Mucosa of rectum (tissue), 2 donors: ENCODE data around the gene TEX13A.

ENCODE experiments used
- H3K27ac ChIP-seq, 2 donors: one replicate each; pipeline ENCODE4 v1.7.0; 2013; ENCODE audit warnings: inconsistent platforms in 2 of 2, low read depth in 2 of 2, low read length in 2 of 2
- H3K27me3 ChIP-seq, 2 donors: one replicate each; pipeline ENCODE4 v1.7.0; 2013; ENCODE audit warnings: low read length in 2 of 2; ENCODE audit not compliant: control insufficient read depth in 2 of 2, insufficient read depth in 2 of 2
- H3K36me3 ChIP-seq, 2 donors: one replicate each; pipeline ENCODE4 v1.7.0; 2013; ENCODE audit warnings: low read length in 2 of 2; ENCODE audit not compliant: control insufficient read depth in 2 of 2, insufficient read depth in 2 of 2
- H3K4me1 ChIP-seq, 2 donors: one replicate each; pipeline ENCODE4 v1.7.0; 2013; ENCODE audit warnings: low read length in 2 of 2, mild to moderate bottlenecking in 1 of 2; ENCODE audit not compliant: control insufficient read depth in 2 of 2, insufficient read depth in 2 of 2
- H3K4me3 ChIP-seq, 2 donors: one replicate each; pipeline ENCODE4 v1.7.0; 2013; ENCODE audit warnings: low read length in 2 of 2
- H3K9ac ChIP-seq, 2 donors: one replicate each; pipeline ENCODE4 v1.7.0; 2013; ENCODE audit warnings: low read length in 2 of 2, low read depth in 1 of 2, mild to moderate bottlenecking in 1 of 2
- H3K9me3 ChIP-seq, 2 donors: one replicate each; pipeline ENCODE4 v1.7.0; 2013; ENCODE audit warnings: low read length in 2 of 2; ENCODE audit not compliant: control insufficient read depth in 2 of 2
- donor health status: healthy.
- donor health status: Normal muscosa, but diverticular disease.

TEX13A gene

DNA sequence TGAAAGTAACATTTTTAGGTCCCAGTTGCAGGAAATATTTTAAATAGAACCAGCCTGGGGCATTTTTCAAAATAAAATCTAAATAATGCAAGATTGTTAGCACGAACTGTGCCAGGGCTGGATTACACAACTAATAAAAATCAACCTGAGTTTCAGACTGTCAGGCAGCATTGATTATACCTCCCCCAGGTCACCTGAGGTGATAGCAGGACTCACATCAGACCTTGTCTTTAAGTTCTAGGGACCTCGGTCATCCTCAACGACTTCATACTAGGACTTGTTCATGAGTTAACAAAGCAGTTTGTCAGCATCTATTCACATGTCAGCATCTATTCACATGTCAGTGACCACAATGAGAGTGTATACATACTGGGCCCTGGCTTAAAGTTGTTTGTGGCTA is 8.7 kb upstream of the TEX13A start:
- Histone ChIP-seq H3K9ac (no peak overlapping the region), H3K27me3 (no peaks in the 10 kb centered on the region), H3K9me3 (no peaks in the 10 kb centered on the region), H3K27ac (no peak overlapping the region), H3K36me3 (no peaks in the 10 kb centered on the region), H3K4me1 (no peaks in the 10 kb centered on the region), H3K4me3 (no peak overlapping the region)

DNA sequence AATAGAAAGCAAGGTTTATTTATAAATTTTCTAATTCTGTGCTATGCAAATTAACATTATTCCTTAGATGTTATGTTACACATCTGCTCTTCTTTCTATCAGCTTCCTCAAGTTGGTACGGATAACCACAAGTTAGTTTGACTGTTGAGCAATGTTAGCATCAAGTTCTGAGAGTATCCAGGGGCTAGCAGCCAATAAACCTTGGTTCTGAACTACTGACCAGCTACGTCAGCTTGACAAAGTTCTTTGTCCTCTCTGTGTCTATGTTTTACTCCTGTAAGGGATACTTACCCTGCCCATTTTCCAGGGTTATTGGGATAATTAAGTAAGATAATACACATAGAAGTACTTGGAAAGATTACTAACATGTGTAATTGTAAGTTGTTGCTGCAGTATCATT is 8.1 kb upstream of the TEX13A start:
- H3K27ac ChIP-seq: no peak overlapping the region
- no peak overlapping the region for H3K9ac ChIP-seq
- H3K9me3 ChIP-seq: no peaks in the 10 kb centered on the region
- H3K27me3 ChIP-seq: no peaks in the 10 kb centered on the region
- H3K4me3 ChIP-seq: no peak overlapping the region
- H3K4me1 ChIP-seq: no peaks in the 10 kb centered on the region
- no peaks in the 10 kb centered on the region for H3K36me3 ChIP-seq

DNA sequence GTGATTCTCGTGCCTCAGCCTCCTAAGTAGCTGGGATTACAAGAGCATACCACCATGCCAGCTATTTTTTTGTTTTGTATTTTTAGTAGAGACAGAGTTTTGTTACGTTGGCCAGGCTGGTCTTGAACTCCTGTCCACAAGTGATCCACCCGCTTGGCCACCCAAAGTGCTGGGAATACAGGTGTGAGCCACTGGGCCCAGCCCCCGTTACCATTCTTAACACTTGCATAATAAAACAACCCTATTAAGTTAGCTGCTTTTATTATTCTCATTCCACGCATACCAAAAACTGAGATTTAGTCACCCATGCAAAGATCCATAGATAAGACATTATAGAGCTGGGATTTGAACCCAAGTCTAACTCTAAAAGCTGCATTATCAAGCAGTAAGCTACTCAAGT is 6.0 kb upstream of the TEX13A start:
- Histone ChIP-seq H3K4me1 (no peaks in the 10 kb centered on the region), H3K36me3 (no peaks in the 10 kb centered on the region), H3K4me3 (no peak overlapping the region), H3K27ac (no peak overlapping the region), H3K9me3 (no peaks in the 10 kb centered on the region), H3K9ac (no peak overlapping the region), H3K27me3 (no peaks in the 10 kb centered on the region)

DNA sequence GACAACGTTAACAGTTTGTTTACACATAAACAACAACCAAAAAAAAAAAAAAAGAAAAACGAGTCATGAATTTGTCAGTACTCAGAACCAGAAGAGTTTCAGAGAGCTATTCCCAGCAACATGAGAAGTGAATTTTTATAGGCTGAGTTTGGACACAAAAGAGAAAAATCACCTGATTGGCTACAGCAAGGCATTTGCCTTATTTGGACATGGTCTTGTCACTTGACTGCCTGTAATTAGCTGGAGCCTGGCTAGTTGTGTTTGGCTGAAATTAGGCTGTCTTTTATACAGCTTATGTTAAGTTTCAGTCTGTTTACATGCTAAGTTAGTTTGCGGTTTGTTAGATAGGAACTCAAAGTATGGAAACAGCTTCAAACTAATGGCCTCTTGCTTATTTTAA is 880 bp upstream of the TEX13A start:
- no peak overlapping the region for H3K9ac ChIP-seq
- H3K4me1 ChIP-seq: no peaks in the 10 kb centered on the region
- no peak overlapping the region for H3K4me3 ChIP-seq
- H3K36me3 ChIP-seq: no peaks in the 10 kb centered on the region
- no peaks in the 10 kb centered on the region for H3K27me3 ChIP-seq
- no peaks in the 10 kb centered on the region for H3K9me3 ChIP-seq
- H3K27ac ChIP-seq: no peak overlapping the region

DNA sequence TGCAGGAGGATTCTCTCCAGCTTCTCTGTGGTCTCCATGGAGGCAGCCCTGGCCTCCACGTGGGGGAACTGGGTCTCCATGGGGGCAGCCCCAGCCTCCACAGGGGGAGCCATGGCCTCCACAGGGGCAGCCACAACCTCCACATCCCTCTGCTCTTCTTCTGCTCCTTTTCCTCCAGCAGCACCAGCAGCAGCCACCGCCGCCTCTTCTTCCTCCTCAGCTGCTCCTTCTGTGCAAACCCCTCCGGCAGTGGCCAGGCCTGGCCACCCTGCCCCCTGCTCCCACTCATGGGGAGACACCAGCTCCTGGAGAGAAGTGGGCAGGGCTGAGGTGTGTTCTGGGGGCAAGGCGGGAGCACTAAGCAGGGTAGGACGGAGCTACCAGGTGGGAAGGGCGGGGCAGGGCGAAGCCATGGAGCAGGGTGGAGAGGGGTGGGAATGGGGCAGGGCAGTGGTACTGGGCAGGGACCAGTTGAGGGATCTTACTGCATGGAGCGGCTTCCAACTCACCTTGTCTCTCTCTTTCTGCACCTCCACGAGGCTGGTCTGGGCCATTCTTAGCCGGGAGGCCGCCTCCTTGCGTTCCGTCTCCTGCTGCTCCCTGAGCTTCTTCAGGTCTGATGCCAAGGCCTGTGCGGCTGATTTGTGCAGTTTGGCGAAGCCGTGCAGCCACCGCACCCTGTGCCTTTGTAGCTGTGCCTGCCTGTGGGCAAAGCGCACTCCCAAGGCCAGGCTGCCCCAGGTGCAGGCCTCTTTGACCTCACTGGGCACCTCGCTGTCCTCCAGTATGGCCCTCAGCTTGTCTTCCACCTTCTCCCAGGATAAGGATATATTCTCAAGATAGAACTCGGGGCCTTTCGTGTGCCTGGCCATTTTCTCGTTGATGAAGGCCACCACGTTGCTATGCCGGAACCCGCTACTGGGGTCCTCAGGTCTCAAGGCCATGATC is 766 bp downstream of the TEX13A start:
- no peak overlapping the region for H3K4me3 ChIP-seq
- H3K27me3 ChIP-seq: no peaks in the 10 kb centered on the region
- no peaks in the 10 kb centered on the region for H3K4me1 ChIP-seq
- no peak overlapping the region for H3K27ac ChIP-seq
- no peak overlapping the region for H3K9ac ChIP-seq
- H3K36me3 ChIP-seq: no peaks in the 10 kb centered on the region
- H3K9me3 ChIP-seq: no peaks in the 10 kb centered on the region

DNA sequence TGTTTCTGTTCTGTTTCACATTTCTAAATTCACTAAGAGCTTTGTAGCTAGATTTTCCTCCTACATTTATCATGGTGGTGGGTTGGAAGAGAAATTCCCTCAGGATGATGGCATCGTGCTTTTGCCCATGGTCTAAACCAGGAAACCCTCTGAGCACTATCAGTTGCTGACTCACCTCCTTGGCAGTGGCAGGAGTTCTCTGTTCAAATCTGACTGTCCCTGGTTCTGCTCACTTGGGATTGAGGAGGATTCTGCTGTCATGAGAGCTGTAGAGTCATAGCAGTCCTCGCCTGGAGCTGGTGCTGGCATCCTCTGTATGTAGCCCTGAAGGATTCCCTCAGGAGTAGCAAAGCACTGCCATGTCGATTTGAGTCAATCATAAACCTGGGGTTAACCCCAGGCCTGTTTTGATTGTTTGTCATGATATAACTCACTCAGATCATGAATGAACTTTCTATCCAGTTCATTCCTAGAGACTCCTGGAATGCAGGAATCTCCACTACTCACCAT is 9.4 kb downstream of the TEX13A start:
- Histone ChIP-seq H3K27ac (no peak overlapping the region), H3K9me3 (no peaks in the 10 kb centered on the region), H3K4me3 (no peak overlapping the region), H3K4me1 (no peaks in the 10 kb centered on the region), H3K36me3 (no peaks in the 10 kb centered on the region), H3K9ac (no peak overlapping the region), H3K27me3 (no peaks in the 10 kb centered on the region)

DNA sequence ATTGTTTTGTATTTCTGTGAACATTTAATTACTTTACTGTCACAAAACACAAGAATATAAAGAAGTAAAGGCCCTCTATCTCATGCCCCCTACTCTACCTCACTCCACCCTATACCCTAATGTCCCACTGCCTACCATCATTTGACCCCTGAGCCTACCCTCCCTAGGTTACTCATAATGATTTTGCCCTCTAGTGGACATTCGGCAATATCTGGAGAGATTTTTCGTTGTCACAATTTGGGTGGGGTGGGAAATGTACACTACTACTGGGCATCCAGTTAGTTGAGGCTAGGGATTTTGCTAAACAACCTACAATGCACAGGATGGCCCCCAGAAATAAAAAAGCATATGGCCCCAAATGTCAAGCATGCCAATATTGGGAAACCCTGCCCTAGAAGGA is 10.2 kb downstream of the TEX13A start:
- Histone ChIP-seq H3K4me3 (no peak overlapping the region), H3K9me3 (no peaks in the 10 kb centered on the region), H3K4me1 (no peaks in the 10 kb centered on the region), H3K27me3 (no peaks in the 10 kb centered on the region), H3K27ac (no peak overlapping the region), H3K9ac (no peak overlapping the region), H3K36me3 (no peaks in the 10 kb centered on the region)

DNA sequence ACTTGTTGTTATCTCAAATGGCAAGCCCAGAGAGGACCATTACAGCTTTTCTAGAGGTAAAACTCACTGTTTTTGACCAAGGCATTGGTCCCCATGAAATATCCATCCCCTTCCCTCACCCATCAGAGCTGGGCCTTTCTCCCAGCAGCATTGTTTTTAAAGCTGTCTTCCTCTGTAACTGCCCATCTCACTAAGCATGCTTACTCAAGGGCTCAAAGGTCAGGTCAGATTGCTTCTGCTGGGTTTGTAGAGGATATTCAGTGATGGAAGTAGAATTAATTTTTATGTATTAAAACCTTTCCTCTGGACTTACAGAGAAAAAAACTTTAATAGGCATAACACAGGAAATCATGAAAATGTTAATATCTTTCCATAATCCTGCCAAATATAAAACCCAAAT is 11.1 kb downstream of the TEX13A start:
- no peaks in the 10 kb centered on the region for H3K27me3 ChIP-seq
- H3K36me3 ChIP-seq: no peaks in the 10 kb centered on the region
- no peak overlapping the region for H3K9ac ChIP-seq
- no peaks in the 10 kb centered on the region for H3K4me1 ChIP-seq
- no peaks in the 10 kb centered on the region for H3K9me3 ChIP-seq
- no peak overlapping the region for H3K4me3 ChIP-seq
- H3K27ac ChIP-seq: no peak overlapping the region

DNA sequence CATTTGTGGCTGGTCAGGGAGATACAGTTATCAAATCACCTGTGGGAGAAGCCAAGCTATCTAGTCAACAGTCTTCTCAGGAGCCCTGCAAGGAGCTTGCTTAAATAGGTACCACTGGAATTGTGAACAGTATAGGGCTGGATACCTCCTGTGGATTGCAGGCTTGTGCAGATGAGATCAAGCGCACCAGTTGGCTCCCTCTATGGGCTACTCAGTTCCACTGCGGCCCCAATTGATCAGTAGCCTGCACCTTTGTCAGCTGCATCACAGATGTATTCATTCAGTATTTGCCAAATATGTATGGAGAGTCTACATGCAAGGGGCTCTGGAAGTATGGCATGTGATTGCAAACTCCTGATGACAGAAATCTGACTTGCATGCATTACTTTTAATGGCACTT is 28.6 kb downstream of the TEX13A start:
- Histone ChIP-seq H3K4me1 (no peaks in the 10 kb centered on the region), H3K27me3 (peaks cover 0 to 3% of the 10 kb centered on the region in 2 donors)

DNA sequence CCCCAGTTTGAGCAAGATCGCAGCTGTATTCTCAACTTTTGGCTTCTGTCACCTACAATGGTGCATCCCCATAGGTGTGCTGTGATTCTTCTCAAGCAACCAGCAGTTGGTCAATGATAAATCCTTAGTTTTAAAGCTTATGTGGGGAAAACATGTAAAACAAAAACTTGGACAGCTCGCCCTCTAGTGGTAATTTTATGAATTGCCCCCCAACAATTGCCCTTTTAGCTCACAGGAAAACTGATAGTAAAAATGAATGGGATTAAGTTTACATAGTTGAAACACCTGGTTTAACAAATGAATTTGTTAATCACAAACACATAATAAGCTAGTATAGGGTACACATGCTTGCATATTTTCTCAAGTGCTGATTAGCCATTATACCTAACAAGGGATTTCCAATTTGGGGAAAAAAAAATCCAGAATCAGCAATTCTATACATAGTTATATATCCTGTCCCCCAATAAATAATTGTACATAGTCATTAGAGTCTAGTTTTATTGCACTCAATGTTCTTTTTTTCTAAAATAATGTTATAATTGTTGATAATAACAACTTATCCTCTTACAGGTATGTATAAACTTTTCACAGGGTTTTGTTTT is 30.1 kb downstream of the TEX13A start:
- H3K27ac ChIP-seq: no peak overlapping the region
- H3K4me3 ChIP-seq: no peak overlapping the region
- no peaks in the 10 kb centered on the region for H3K36me3 ChIP-seq
- no peak overlapping the region for H3K9ac ChIP-seq
- H3K4me1 ChIP-seq: no peaks in the 10 kb centered on the region
- H3K9me3 ChIP-seq: no peaks in the 10 kb centered on the region
- H3K27me3 ChIP-seq: peaks cover 2 to 3% of the 10 kb centered on the region in 2 donors

More for the DNA sequence above, 28.6 kb downstream of the TEX13A start:
- Histone ChIP-seq H3K4me3 (no peak overlapping the region), H3K9ac (no peak overlapping the region), H3K9me3 (no peaks in the 10 kb centered on the region), H3K36me3 (no peaks in the 10 kb centered on the region), H3K27ac (no peak overlapping the region)
